Glomerular endothelial cell (primary cell): ENCODE data around the gene FRA10AC1. TPM values are rescaled to one million over a fixed set of nuclear protein-coding genes. Genes with fewer than 3 reads are reported as not detected.

Source experiments
- DNase-seq: peaks from one replicate; pipeline ENCODE4 v3.0.0-alpha.2; 2011; ENCODE audit warnings: low read depth, low spot score; ENCODE audit errors: extremely low read depth
- total RNA-seq: library from RNA; depleted of rRNA; stranded (reverse); fragments of >200 nt; gene quantifications from 2 replicates; pipeline ENCODE4 v1.2.3, GENCODE V29; 2015

Gene FRA10AC1, protein sequence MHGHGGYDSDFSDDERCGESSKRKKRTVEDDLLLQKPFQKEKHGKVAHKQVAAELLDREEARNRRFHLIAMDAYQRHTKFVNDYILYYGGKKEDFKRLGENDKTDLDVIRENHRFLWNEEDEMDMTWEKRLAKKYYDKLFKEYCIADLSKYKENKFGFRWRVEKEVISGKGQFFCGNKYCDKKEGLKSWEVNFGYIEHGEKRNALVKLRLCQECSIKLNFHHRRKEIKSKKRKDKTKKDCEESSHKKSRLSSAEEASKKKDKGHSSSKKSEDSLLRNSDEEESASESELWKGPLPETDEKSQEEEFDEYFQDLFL
- total RNA-seq, result 6.9 and 19.0 TPM in 2 replicates

DNA sequence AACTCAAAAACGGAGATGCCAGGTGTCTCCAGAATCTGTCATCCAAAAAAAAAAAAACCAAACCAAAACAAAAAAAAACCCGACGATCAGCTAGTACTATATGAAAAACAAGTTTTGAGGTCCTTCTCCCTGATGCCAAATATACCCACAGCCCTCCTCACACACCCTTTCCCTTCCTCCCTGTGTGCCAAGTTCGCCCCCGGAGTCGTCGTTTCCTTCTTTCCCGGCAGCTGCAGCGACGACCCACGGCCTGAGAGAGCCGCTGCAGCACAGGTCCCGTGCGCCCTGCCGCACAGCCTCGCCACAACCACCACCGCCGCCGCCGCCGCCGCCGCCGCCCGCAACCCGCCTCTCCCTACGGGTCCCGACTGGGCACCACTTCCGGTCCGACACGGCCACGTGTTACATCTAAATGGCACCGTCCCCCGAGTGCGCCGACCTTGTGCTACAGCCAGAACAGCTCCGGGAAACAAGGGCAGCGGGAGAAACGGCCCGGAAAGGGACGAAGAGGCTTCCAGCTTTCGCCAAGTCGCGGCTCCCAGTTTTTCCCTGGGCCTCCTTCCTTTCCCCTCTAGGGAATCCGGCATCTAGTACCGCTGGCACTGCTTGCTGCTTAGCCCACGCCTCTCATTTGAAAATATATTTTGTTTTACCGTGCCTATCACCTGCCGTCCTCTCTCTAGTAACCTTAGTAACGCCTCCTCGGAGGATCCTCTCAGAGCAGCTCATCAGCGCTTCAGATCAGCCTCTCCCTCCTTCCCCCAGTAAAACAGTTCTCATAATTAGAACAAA lies at the start of gene FRA10AC1:
Gene FRA10AC1, minus strand, starts transcription at position 383 of the 792 bp plus-strand sequence. CDS start 2,486 bp downstream, outside the sequence.
- peak; percentile 60 for DNase-seq

DNA sequence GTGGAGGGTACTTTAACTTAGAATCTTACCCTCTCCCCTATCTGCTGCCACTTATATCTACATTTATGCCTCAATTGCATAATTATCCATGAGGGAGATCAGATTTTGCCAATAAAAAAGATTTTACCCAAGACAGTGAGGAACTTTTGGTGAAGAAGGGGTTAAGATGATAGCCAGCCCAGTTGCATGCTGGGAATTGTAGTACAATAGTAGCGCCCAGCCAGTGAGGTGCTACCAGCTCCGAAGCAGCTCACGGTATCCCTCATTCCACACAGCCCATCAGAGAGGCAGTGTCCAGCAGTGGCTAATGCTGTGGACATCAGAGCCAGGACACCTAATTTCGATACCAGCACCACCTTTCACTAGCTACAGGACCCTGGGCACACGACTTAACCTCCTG lies 49.4 kb upstream of the FRA10AC1 start:
- no peak for DNase-seq

DNA sequence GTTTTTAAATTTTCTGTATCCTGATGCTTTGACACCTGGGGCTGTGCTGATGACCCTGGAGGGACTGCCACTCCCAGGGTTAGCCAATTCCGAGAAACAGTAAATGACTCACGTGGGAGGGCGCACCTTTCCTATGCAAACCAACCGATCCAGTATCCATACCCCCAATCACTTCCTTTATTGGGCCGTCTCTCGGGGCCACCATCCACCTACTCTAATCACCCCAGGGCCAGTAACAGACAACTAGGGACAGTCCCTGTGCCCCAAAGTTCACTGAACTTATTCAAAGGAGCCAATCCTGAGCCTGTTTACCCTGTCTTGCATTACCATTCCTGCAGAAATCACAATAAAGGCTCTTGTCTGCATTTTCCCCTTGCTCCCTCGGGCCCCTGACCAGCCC lies 48.7 kb upstream of the FRA10AC1 start:
- no peak for DNase-seq

DNA sequence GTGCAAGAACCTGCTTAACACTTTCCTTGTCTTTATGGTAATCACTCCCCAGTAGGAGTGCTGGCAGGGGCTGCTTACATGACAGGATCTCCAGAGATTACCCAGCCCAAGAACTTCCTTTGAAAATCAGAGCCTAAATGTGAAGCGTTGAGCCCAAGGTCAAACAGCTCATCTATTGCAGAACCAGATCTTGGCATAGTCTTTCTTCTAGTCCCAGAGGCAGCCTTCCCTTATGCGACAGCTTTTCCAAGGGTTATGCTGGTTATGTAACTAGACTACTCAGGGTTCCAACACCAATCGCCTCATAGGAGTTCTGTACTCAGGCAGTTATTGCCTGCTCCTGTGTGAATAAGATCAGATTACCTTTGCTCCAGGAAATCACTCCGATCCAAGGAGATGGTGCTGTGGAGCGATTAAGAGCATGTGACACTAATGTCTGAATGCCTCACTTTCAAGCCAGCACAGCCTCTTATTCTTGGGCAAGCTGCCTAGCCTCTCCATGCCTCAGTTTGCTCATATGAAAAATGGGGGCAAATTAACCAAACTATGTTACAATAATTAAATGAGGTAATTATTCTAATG lies 46.9 kb upstream of the FRA10AC1 start:
- DNase-seq, result no peak

DNA sequence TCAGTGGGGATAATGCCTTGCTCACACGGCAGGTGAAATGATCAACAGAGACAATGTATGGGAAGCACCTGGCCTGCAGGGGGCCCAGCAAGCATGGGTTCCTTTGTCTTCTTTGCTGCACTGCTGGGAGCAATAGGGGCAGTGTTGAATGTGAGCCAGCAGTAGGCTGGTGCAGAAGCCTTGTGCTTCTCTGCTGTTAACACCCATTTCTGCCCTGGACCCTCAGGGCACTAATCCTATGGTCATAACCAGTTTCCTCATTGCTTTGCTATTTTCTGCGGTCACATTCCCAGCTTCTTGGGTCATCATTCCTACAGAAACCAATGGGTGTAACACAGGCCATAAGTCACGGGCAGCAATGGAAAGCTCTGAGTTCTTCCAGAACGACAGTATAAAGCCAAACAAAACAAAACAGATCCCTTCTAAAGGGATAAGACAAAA lies 44.5 kb upstream of the FRA10AC1 start:
- DNase-seq, result no peak

DNA sequence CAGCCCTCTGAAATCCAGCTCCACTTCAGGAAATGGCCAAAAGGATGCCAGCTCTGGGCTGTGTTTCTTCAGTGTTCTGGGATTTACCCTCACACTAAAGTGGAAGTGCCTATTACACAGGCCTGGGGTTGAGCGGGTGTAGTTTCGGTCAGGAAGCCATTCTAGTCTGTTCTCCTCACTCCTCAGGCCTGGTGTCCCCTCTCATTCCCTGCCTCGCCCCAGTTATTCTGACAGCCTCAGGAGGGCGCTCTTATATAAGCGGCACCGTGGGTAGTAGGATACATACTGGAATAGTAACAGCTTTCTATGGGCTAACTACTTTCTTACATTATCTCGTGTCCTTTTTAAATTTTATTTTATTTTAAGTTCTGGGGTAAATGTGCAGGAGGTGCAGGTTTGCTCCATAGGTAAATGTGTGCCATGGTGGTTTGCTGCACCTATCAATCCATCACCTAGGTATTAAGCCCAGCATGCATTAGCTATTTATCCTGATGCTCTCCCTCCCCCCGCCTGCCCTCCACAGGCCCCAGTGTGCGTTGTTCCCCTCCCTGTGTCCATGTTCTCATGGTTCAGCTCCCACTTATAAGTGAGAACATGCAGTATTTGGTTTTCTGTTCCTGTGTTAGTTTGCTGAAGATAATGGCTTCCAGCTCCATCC lies 43.1 kb upstream of the FRA10AC1 start:
- DNase-seq, result no peak

DNA sequence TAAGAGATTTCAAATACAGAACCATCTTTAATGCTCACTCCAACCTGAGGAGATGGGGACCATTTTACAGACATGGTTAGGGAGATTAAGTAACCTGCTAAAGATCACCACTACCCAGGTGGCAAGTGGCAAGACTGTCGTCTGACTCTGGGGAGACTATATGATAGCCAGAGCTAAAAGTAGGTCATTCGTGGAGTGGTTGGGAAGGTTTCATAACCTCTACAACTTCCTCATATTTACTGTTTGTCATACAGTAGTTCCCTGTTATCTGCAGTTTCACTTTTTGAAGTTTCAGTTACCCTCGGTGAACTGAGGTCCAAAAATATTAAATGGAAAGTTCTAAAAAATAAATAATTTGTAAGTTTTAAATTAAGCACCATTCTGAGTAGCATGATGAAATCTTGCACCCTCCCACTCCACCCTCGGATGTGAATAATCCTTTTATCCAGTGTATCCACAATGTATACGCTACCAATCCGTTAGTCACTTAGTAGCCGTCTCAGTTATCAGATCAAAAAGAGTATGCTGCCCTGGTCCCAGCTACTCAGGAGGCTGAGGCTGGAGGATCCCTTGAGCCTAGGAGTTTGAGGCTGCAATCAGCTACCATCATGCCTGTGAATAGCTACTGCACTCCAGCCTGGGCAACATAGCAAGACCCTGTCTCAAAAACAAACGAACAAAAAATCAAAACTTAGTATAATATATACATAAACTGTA lies 40.4 kb upstream of the FRA10AC1 start:
- no peak for DNase-seq

DNA sequence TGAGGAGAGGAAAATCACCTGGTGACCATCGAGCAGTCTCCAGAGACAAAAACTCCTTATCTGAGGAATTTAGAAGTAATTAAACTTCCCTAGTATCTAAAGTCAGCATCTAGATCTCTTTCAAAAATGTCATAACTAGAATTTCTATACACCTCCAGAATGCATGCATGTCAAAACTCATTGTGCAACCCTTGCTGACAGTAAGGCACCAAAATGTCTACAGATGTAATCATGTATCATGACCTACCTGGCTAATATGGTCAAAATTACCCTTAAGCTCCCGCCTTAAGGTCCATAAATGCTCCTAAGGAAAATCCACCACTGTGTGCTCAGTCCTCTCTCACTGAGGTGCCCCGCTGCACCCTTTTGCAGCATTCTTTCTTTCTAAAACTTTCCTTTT lies 39.0 kb upstream of the FRA10AC1 start:
- DNase-seq, result no peak

DNA sequence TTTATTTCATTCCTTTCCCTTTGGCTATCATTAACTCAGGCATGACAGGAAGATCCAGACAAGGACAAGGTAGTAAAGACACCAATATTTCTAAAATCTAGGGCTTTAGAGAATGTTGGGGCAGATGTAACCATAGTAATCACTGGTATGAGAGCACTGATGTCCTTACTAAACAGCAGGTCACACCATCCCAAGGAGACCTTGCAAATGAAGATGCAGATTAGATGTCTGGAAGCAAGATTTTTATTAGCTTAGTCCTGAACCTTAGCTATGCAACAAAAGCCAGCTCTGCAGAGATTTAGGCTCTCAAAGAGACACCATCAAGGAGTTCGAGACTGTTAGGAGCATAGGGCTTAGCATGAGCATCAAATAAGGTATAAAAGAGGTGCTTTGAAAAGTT lies 23.6 kb upstream of the FRA10AC1 start:
- no peak for DNase-seq

DNA sequence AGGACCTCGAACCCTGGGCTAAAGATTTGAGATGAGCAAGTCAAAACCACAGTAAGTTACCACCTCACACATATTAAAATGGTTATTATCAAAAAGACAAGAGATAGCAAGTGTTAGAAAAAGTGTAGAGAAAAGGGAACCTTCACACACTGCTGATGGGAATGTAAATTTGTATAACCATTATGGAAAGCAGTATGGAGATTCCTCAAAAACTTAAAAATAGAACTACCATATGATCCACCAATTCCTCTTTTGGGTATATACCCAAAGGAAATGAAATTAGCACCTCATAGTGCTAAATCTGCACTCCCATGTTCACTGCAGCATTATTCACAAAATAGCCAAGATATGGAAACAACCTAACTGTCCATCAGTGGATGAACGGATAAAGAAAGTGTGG lies 20.8 kb upstream of the FRA10AC1 start:
- DNase-seq, result no peak

DNA sequence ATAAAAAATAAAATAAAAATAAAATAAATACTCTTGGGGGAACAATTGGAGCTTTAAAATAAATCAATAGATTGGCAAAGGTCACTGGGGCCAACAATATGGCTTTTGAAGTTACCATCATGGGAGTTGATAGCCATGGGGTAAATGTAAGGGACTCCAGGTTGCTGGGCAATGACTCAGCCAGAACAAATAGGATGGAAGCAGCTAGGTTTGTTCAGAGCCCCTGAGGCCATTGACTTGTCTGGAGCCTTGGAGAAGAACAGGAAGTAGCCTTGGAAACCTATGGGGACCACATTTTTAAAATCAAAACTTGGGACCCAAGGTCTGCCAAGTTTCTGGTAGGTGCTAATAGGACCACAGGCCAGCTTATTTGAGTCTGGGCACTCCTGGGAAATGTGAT lies 20.2 kb upstream of the FRA10AC1 start:
- DNase-seq, result no peak

DNA sequence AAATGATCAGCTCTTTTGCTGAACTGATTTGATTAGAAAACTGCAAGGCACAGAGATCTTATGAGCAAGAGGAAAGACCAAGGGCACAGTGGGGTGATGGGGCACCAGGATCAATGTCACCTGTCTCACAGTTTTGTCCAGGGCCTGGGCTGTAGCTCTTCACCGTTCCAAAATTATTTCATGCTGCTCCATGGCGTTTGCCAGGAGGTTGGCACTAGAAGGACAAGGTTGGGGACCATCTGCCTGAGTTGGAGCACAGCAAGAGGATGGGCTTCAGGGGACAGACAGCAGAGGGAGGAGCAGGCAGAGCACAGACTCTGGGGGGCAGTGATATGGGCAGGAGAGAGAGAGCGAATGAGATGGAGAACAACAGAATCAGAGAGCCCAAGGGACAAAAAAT lies 17.5 kb upstream of the FRA10AC1 start:
- no peak for DNase-seq

DNA sequence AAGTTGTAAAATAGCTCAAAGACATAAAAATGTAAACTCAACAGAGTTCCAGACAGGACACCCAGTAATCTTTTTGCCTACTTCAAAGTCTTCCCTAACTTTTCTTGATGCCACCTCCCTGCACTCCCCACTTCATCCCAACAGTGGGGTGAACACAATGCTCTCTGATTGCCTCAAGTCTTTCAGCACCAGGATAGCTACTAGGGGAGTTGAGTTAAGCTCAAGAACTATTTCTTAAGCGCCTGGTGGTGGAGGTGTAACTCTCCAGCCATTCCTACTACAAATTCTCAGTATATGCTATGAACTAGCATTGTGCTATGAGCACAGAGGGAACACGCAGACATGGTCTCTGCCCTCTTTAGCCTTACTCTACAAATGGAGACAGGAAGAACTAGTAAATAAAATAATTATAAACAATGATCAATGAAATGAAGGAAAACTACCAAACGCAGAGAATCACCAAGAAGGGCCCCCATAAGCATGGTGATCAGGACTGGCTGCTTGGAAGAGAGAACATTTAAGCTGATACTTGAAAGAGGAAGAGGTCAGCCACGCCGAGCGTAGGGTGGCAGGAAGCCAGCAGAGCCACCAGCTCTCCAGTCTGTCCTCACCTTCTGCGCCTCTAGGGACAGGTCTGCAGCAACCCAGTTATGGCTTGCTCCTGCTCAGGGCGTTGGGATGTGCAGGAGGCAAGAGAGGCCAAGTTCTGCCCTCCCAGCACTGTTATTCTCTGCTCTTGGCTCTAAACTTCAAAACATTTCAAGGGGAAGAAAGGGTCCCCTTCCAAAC lies 16.7 kb upstream of the FRA10AC1 start:
- no peak for DNase-seq

DNA sequence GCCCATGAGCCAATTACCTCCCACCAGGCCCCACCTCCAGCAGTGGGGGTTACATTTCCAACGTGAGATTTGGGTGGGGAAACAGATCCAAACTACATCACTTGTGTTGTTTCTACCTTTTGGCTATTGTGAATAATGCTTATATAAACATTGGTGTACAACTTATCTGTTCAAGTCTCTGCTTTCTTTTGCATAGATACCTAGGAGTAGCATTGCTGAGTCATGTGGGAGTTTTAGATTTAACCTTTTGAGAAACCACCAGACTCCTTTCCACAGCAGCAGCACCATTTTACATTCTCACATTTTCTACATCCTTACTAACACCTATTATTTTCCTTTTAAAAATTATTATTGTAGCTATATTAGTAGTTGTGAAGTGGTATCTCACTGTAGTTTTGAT lies 14.4 kb upstream of the FRA10AC1 start:
- no peak for DNase-seq

DNA sequence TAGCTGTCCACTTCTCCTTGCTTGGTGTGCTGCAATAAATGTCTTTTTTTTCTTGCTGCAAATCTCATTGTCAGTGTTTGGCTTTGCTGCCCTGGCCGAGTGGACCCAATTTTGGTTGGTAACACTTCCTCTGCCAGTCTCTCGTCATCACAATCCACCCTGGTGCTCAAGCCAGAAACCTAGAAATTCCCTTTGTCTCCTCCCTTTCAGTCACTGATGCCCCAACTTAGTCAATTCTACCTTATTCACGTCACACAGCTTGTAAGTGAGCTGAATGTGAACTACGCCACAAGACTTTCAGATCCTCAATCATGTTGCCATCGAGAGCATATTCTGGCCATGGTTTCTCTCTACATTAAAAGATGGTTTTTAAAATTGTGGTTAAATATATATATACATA lies 13.0 kb upstream of the FRA10AC1 start:
- no peak for DNase-seq

DNA sequence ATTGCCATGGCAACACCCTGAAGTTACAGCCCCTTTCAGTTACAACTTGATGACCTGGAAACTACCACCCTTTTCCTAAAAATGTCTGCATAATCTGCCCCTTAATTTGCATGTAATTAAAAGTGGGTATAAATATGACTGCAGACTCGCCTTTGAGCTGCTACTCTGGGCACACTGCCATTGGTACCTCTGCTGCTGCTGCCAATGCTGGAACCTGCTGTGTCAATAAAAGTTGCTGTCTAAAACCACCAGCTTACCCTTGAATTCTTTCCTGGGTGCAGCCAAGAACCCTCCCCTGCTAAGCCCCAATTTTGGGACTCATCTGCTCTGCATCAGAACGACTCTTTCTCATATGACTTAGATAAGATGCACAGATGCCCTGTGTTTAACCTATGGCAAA lies 10.2 kb upstream of the FRA10AC1 start:
- DNase-seq, result no peak

DNA sequence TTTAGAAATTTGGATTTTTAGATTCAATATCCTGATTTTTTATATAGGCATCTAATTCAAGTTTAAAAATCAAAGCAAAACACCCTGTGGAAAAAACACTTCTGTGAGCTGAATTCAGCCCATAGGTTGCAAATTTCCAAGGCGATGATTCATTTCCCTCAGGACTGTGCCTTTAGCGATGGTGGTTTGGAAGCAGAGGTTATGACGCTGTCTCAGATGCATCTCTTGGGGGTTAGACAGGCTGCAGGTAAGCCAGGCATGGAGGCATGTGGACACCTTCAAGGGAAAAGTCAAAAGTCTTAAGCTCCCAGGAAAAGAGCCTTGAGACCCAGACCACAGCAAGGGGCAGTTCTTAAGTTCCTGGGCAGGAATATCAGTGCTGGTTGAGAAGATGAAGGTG lies 9.5 kb upstream of the FRA10AC1 start:
- DNase-seq, result no peak

DNA sequence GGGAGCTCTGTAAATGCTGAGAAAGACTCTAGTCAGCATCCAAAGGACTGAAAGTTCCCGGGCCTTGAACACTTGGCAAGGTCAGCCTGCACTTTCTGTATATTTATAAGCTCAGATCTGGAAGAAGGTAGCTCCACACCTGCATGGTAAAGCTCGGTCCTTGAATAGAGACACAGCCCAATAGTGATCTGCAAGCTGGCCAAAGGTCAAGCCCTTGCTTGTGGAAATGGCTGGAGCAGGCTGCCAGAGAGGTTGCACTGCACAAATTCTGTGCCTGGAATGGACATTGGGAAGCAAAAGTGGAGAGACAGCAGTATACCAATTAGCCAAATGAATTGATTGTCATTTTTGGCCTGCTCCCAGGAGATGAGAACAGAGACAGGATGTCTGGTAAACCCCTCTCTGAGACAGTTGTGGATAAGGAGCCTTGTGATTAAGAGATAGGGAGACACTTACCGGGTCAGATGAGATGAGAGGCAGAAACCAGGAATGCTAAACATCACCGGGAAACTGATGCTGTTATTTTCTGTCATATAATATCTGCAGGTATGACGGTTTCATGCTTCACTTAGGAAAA lies 8.0 kb upstream of the FRA10AC1 start:
- no peak for DNase-seq

DNA sequence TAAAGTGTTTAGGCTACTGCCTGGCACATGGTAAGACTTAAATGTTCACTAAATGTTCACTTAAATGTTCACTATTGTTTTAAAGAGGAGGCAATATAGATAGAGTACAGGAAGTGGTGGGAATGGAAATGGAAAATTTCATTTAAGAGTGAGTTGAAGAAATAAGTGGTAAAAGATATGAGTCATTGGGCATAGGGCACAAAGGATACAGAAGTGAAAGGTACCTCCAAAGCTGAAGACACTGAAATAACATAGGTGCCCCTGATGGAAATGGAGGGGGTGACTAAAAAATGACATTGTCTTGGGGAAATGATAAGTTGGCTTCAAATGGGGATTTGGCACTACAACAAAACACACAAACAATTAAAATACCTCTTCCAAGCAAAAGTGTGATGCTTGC lies 5.2 kb upstream of the FRA10AC1 start:
- no peak for DNase-seq

DNA sequence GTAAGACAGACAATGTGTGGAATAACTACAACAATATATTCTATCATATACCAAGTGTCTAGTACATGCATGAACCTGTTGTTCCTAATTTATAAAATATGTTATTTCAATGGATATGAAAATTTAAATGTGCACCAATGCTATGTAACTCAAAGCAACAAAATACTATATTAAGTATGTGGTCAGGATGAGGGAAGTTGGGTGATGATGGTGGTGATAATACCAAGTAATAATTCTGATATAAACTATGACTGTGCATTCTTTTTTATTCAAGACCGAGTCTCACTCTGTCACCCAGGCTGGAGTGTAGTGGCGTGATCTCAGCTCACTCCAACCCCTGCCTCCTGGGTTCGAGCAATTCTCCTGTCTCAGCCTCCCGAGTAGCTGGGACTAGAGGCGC lies 2.1 kb upstream of the FRA10AC1 start:
- no peak for DNase-seq
